NCI-H1092 treated with DMSO at 0.1 percent for 48 hours (cell line): ENCODE measurements around the gene SCNN1B.
"Not testable (repeated sequence)": the region's sequence is repeated elsewhere in the genome, so short reads cannot be mapped to it uniquely, and the experiment has no call there.

Experiments
- DNase-seq: peaks from one replicate; lab custom pipeline; 2025; lab: John Stamatoyannopoulos, UW

The SCNN1B gene

DNA sequence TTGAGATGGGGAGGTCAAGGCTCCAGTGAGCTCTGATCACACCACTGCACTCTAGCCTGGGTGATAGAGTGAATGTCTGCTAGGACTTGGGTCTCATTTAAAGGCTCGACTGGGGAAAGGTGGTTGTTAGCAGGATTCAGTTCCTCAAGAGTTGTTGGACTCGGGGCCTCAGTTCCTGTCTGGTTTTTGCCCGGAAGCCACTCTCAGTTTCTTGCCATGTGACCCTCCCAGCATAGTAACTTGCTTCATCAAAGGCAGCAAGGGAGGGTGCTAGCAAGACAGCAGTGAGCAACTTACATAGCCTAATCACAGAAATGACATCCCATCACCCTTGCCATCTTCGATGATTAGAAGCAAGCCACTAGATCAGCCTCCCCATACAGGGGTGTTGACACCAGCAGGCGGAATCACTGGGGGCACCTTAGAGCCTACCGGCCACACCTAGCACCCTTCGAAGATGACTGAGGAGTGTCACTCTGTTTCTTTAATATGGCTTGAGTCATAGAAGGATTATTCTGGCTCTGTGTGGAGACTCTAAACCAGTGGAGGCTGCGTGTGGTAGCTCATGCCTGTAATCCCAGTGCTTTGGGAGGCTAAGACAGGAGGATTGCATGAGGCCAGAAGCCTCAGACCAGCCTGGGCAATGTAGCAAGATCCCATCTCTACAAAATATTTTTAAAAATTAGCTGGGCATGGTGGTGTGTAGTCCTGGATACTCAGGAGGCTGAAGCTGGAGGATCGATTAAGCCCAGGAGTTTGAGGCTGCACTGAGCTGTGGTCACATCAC, 13.2 kb upstream of the SCNN1B start:
- no peak for DNase-seq

DNA sequence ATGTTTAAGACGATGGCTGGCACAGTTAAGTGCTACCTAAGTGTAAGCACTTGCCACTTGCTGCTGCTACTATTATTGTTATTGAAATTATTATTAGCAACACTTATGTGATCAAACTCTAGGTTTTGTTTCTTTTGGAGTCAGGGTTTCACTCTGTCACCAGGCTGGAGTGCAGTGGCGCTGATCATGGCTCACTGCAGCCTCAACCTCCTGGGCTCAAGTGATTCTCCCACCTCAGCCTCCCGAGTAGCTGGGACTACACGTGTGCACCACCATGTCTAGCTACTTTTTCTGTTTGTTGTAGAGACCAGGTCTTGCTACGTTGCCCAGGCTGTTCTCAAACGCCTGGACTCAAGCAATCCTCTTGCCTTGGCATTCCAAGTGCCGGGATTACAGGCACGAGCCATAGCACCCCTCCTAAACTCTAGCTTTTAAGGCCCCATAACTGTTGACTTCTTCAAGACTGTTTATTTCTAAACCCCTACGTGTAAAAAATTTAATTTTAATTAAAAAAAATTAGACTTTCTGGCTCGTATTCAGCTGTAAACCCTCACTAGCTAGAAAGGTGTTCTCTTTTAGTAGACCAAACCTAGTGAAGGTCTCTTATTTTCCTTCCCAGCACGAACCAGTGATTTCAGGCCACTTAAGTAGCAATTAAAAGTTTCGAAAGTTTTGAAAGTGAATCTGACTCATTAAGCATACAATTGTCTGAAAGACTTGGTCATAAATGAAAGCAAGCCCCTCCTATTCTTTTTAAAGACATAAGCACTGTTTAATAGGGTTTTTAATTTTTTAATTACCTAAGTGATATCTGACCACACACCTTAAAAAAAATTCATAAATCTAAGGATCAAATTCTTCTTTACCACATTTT, 11.7 kb upstream of the SCNN1B start:
- DNase-seq: no peak

DNA sequence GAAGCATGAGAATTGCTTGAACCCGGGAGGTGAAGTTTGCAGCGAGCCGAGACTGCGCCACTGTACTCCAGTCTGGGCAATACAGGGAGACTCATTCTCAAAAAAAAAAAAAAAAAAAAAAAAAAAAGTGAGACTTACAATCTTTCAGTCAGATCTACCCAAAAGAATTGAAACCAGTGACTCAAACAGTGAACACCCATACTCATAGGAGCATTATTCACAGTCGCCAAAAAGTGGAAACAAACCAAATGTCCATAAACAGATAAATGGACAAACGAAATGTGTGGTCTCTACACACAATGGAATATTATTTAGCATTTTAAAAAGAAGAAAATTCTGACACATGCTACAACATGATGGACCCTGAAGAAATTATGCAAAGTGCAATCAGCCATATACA, 9.1 kb upstream of the SCNN1B start:
- DNase-seq: no peak

DNA sequence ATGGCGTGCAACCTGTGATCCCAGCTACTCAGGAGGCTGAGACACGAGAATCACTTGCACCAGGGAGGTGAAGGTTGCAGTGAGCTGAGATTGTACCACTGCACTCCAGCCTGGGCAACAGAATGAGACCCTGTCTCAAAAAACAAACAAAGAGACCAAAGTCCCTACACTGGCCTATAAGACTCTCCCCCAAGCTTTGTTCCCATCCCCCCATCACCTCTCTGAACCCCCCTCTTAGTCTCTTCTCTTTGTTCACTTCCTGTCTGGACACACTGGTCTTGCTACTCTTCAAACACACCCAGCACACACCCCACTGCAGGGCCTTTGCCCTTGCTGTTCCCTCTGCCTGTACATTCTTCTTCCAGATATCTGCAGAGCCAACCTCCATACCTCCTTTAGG, 7.8 kb upstream of the SCNN1B start:
- no peak for DNase-seq

DNA sequence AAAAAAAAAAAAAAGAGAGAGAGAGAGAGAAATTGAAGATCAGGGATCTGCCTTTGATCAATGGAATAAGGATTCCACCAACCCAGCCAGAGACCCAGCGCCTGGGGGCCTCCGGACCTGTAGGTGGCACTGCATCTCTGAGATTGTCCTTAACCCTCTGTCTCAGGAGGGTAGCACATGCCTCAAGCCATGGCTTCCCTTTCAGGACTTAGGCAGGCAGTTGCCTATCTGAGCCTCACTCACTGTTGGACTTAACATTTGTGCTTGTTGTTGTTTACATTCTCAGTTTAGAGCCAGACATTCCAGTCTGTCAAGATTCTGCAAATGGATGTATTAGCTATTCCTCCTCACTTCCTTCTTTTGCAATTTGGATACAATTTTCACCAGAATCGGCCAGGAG, 5.1 kb upstream of the SCNN1B start:
- peak; percentile 6 for DNase-seq

DNA sequence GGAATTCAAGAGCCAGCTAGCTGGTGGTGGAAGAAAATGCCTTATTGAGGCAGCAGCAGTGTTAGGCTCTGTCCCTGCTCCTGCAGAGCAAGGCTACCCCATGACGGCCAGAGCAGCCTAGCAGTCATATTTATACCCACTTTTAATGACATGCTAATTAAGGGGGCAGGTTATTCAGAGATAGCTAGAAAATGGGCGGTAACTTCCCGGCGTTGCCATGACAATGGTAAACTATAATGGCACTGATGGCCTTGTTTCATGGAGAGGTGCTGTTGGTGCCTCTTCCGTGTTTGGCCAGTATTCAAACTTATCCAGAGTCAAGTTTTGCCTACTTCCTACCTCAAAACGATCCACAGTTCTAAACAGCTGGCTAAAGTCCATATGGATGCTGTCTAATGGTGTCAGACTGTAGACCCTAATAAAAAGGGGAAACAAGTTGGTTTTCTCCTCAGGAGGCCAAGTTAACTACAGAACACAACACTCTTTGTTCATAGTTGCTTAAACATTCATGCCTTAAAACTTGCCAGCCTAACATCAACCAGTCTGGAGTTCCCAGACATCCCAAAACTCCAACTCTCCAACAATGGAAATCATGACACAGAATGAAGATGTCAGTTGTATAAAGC, 3.7 kb upstream of the SCNN1B start:
- no peak for DNase-seq

DNA sequence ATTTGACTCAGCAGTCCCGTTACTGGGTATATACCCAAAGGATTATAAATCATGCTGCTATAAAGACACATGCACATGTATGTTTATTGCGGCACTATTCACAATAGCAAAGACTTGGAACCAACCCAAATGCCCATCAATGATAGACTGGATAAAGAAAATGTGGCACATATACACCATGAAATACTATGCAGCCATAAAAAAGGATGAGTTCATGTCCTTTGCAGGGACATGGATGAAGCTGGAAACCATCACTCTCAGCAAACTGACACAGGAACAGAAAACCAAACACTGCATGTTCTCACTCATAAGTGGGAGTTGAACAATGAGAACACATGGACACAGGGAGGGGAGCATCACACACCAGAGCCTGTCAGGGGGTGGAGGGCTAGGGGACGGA, 2.3 kb upstream of the SCNN1B start:
- not testable (repeated sequence) for DNase-seq

DNA sequence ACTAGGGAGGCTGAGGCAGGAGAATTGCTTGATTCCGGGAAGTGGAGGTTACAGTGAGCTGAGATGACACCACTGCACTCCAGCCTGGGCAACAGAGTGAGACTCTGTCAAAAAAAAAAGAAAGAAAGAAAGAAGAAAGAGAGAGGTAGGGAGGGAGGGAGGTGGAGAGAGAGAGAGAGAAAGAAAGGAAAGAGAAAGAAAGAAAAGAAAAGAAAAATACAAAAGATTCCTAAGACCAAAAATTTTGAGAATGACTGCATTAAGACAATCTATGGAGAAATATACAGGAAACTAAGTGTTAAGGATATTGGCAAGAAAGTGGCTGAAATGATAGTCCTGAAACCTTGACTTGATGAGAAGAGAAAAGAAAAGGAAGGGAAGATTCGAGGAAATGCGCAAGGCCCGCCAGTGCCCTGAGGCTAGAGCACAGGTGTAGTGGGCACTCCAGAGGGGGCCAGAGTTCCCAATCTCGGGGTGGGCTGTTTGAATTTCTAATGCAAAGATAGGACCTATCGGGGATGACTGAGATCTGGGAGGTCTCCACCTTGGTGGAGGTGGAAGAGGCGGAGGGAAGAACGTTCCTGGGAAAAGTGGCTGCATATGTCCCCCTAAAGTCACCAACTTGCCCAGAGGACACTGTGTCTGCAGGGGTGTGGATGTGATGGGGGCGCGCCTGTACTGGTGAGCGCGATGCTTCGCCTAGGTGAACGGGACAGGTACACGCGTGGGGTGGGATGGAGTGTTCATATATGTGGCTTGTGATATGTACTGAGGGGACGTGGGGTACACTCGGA, 654 bp upstream of the SCNN1B start:
- DNase-seq: no peak

DNA sequence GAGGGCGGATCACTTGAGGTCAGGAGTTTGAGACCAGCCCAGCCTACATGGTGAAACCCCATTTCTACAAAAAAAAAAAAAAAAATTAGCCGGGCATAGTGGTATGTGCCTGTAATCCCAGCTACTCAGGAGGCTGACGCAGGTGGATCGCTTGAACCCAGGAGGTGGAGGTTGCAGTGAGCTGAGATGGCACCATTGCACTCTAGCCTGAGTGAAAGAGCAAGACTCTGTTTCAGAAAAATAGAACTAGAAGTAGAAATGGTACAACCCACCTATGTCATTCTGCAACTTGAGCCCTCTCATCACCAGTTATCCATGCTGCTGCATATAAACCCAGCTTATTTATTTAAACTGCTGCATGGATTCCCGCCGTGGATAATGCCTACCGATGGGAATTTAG, 1.6 kb downstream of the SCNN1B start:
- no peak for DNase-seq

DNA sequence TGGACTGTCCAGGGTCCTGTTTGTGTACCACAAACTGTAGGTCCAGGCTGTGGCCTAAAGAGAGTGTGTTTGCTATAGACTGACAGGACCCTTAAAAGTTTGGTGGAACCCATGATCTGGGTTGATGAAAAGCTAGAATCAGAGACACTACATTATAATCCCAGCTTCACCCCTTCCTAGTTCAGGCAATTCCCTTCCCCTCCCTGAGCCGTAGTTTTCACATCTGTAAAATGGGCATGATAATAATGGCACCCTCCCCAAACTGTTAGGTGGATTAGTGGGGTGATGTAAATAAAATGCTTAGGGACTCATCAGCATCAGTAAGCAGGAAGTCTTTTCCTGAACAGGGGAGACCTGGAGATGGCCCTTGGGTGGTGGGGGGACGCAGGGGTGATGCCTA, 2.5 kb downstream of the SCNN1B start:
- DNase-seq: no peak

DNA sequence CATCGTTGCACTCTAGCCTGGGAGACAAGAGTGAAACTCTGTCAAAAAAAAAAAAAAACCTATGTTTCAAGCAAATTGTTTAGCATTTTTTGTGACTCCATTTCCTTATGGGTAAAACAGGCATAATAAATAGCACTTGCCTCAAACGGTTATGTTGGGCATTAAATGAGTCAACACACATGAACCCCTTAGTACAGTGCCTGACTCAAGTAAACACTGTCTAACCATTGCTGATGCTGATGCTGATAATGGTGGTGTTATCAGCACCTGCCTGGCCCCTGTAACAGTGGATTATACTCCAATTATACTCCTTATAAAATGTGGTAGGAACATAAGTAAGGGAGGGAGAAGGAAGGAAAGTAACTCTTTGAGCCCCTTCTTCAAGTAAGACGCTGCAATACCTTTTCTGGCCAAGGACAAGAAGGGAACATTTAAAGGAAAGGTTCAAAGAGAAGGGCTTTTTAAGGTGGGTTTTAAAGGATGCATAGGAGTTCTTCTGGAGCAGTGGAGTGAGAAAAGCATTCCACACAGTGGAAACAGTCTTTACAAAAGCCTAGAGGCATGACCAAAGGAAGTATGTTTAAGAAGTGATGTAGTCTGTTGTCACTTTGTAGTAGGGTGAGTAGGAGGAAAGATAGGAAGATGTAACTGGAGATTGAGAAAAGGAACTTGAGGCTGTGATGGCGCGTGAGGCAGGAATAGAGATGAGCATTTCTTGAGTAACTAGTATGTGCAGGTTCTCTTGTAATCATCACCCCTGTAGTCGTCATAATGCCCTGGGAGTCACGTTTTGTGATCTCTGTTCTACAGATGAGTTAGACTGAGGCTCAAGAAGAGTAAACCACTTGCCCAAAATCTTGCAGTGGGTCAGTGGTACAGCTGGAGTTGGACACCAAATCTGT, 4.3 kb downstream of the SCNN1B start:
- no peak for DNase-seq

DNA sequence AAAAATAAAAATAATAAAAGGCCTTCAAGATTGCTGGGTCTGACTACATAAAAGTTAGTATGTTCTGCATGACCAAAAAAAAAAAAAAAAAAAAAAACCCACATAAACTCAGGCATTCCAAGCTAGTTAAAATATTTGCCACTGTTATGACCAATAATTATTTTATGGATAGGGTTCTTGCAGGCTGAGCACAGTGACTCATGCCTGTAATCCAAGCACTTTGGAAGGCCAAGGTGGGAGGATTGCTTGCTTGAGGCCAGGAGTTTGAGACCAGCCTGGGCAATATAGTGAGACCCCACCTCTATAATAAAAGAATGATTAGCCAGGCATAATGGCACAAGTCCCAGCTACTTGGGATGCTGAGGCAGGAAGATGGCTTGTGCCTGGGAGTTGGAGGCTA, 8.1 kb downstream of the SCNN1B start:
- DNase-seq: no peak

DNA sequence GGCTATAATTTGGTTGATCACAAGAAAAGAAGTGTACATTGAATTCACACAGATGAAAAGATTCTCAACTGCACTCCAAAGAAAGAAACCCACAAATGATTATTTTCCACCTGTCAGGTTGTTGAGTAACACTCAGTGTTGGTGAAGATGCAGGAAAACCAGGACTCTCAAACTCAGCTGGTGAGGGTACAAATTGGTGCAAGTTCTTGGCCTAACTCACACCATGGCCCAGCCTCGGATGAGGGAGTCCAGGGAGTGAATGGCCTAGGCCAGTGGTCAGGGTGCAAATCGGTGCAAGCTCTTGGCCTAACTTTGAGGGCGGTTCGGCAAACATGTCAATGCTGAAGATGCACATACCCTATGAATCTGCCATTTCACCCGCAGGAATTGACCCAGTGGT, 8.6 kb downstream of the SCNN1B start:
- DNase-seq: no peak

DNA sequence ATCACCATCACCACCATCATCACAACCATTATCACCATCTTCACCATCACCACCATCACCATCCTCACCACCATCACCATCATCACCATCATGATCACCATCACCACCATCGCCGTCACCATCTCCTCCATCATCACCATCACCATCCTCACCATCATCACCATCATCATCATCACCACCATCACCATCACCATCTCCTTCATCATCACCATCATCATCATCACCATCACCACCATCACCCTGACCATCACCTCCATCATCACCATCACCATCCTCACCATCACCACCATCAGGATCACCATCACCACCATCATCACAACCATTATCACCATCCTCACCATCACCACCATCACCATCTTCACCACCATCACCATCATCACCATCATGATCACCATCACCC, 14.1 kb downstream of the SCNN1B start:
- DNase-seq: no peak

DNA sequence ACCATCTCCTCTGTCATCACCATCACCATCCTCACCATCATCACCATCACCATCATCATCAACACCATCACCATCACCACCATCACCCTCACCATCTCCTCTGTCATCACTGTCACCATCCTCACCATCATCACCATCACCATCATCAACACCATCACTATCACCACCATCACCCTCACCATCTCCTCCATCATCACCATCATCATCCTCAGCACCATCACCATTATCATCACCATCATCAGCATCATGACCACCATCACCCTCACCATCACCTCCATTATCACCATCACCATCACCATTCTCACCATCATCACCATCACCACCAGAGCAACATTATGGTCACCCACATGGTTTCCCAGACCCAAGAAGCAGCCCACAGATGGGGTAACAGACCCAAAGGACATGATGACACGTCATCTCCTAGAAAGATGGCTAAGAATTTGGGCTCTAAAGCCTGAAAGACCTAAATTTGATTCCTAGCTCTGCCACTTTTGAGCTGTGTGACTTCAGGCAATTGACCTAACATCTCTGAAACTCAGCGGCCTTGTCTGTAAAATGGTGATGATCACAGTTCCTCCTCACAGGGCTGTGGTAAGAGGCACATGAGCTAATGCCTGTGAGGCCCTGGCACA, 14.6 kb downstream of the SCNN1B start:
- no peak for DNase-seq

DNA sequence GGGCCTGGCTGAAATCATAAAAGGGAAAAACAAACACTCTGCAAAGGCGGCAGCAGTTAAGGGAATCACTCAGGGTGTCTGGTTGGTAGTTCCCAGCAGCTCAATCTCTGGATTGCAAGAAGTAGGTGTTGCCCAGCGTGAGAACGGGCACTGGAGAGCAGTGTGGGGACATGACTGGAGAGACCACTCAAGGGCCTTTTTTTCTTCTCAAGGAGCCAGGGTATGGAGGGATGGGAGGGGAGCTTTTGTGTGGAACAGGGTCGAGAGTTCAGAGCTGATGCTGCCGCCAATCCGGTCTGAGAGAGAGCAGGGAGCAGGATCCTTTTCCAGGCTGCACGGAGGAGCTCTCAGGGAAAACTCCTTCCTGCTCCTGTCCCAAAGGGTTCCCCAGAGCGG, 15.2 kb downstream of the SCNN1B start:
- DNase-seq: peak; percentile 92

DNA sequence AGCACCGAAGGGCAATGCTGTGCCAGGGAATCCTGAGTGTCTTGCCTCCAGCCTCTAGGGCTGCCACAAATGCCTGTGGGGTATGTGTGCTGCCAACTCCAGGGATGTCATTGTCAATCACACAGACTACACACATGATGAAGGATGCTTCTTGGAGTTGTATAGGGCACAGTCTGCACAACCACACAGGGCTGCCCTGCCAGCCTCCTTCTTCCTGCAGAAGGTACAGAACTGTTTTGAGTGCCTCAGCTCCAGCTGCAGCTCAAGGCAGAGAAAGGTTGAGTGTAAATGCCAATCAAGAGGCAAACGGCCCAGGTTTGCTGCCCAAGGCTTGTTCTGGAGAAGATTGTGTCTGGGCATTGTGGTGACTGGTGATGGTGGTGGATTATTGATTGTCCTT, 15.6 kb downstream of the SCNN1B start:
- DNase-seq: no peak

DNA sequence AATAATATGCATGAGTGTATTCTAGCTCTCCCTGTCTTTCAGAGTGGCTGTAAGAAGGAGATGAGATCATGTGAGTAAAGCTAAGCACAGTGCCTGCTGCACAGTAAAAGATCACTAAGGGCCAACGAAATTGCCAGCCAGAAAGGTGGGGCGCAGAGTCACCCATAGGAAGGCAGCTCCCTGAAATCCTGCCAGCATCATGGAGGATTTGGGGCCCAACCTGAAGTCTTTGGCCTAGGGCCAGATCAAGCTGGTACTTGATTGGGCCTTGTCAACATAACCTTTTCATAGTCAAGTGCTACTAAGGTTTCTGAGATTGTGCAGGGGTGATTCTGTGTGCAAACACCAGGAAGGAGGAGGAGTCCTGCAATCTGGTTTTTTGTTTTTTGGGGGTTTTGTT, 16.5 kb downstream of the SCNN1B start:
- DNase-seq: peak; percentile 72

DNA sequence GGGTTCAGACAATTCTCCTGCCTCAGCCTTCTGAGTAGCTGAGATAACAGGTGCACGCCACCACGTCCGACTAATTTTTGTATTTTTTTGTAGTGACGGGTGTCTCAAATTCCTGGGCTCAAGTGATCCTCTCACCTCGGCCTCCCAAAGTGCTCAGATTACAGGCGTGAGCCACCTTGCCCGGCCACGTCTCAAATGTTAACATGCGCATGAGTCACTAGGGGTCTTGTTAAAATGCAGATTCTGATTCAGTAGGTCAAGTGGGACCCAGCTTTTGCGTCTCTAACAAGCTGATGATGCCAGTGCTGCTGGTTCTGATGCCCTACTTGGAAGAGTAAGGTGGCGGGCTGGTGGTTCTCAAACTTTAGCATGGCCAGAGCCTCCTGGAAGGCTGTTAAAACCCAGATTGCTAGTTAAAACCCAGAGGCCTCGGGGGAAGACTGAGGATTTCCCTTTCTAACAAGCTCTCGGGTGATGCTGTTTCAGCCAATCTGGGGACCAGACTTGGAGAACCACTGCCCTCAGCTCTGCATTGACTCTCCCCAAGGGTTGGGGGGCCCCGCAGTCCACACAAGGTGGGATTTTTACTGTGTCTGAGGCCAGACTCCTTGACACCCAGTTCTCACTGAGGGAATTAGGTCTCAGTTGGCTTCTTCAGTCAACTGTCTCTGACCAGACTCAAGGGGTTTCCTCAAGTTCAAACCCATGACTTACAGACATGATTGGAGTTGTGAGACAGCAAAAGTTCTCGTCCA, 17.9 kb downstream of the SCNN1B start:
- DNase-seq: no peak

DNA sequence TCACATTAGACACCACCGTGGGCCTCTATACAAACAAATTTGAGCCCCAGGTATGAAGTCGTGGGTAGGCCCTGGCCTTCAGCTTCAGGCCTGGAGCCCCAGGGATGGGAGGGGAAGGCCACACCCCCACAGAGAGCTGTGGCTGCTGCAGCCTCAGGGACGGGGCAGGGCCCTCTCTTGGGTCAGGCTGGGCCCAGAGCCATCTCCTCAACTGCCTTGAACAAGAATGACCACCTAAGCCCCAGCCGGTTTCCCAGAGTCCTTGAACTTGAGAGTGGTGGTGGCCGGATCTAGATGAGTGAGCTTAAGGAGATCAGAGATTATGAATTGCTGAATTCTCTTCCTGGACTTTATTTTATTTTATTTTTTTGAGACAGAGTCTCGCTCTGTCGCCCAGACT, 18.6 kb downstream of the SCNN1B start:
- no peak for DNase-seq
